Measurements from ENCODE around the gene GPR108. TPM values are rescaled to one million over a fixed set of nuclear protein-coding genes. Genes with fewer than 3 reads are reported as not detected.

Gene GPR108
- total and polyA plus RNA-seq, 2 of the 13 experiments (the other 11 are each of a cell fraction or from before 2014, with no cell fraction given): 36.4 to 63.0 TPM

DNA sequence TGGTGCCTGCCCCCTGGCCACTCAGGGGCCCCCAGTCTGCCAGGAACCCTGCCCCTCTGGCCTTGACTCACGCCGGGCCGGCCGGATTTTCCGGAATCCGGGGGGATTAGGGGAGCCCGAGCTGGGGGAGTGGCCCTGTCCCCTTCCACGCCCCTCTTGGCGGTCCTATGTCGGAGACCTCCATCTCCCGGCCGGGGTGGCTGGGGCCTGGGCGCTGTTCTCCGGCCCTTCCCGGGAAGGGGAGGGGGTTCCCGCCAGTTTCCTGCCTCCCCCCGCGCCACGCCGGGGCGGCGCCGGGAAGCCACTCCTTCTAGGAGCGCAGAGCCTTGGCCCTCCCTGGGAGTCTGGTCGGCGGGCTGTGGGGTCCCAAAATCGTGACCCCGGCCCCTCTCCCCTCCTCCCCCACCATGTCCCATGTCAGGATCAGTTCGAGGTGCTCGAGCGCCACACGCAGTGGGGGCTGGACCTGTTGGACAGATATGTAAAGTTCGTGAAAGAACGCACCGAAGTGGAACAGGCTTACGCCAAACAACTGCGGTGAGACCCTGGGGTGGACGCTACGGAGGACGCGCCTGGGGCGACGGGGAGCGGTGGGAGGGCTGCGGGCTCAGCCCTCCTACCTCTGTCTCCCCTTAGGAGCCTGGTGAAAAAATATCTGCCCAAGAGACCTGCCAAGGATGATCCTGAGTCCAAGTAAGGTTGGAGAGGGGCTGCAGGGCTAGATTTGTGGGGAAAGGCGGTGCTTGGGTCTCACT, 3.4 kb upstream of the GPR108 start (continued):
- TF ChIP-seq SRSF1 (optimal IDR thresholded peaks at IDR 0.05; ENCODE audit: low read depth, low read length) (peak; percentile 63), ZNF260 (CRISPR knock-in tag; IDR thresholded peaks at IDR 0.05; ENCODE audit: borderline replicate concordance, low read depth) (no peak), SAP130 (CRISPR knock-in tag; IDR thresholded peaks at IDR 0.05; ENCODE audit: low read depth) (peak; percentile 56), JDP2 (CRISPR knock-in tag; IDR thresholded peaks at IDR 0.05; ENCODE audit: borderline replicate concordance) (no peak), NCOA2 (CRISPR knock-in tag; IDR thresholded peaks at IDR 0.05) (peak; percentile 62), FOXK1 (CRISPR knock-in tag; IDR thresholded peaks at IDR 0.05; ENCODE audit: borderline replicate concordance, low read depth) (no peak), SRSF4 (IDR thresholded peaks at IDR 0.05; ENCODE audit: low read depth, low read length, poor library complexity, severe bottlenecking) (no peak), MLLT10 (CRISPR knock-in tag; IDR thresholded peaks at IDR 0.05) (no peak), KLF16 (CRISPR knock-in tag; IDR thresholded peaks at IDR 0.05) (peak in 1 of 2 experiments; percentile 61; a peak in 1 of 4 replicates), SIX1 (CRISPR knock-in tag; IDR thresholded peaks at IDR 0.05; ENCODE audit: borderline replicate concordance) (no peak), SUZ12 (IDR thresholded peaks at IDR 0.05; ENCODE audit: low read depth, low read length) (no peak), IKZF1 (IDR thresholded peaks at IDR 0.05) (no peak), TEAD2 (CRISPR knock-in tag; IDR thresholded peaks at IDR 0.05) (no peak), SSRP1 (CRISPR knock-in tag; IDR thresholded peaks at IDR 0.05) (no peak), ZMYM3 (CRISPR knock-in tag; IDR thresholded peaks at IDR 0.05) (0 out of 2 replicates have a peak, but pooled peaks have one; percentile 26), POLR2A (IDR thresholded peaks at IDR 0.05; ENCODE audit: insufficient read depth in 1 of 2, low read depth in 2 of 2, low read length in 2 of 2) (no peak), PHF21A (CRISPR knock-in tag; IDR thresholded peaks at IDR 0.05) (0 out of 2 replicates have a peak, but pooled peaks have one; percentile 56), TEAD3 (CRISPR knock-in tag; optimal IDR thresholded peaks at IDR 0.05; ENCODE audit: borderline replicate concordance) (peak; percentile 30), RAD21 (CRISPR knock-in tag; IDR thresholded peaks at IDR 0.05) (no peak), KDM2A (CRISPR knock-in tag; IDR thresholded peaks at IDR 0.05; ENCODE audit: borderline replicate concordance, low read depth) (peak; percentile 39; the same call in 1 of the 2 replicates), KMT2A (CRISPR knock-in tag; IDR thresholded peaks at IDR 0.05) (peak; percentile 48; the same call in 1 of the 2 replicates)
- TF ChIP-seq, protein P1, sequence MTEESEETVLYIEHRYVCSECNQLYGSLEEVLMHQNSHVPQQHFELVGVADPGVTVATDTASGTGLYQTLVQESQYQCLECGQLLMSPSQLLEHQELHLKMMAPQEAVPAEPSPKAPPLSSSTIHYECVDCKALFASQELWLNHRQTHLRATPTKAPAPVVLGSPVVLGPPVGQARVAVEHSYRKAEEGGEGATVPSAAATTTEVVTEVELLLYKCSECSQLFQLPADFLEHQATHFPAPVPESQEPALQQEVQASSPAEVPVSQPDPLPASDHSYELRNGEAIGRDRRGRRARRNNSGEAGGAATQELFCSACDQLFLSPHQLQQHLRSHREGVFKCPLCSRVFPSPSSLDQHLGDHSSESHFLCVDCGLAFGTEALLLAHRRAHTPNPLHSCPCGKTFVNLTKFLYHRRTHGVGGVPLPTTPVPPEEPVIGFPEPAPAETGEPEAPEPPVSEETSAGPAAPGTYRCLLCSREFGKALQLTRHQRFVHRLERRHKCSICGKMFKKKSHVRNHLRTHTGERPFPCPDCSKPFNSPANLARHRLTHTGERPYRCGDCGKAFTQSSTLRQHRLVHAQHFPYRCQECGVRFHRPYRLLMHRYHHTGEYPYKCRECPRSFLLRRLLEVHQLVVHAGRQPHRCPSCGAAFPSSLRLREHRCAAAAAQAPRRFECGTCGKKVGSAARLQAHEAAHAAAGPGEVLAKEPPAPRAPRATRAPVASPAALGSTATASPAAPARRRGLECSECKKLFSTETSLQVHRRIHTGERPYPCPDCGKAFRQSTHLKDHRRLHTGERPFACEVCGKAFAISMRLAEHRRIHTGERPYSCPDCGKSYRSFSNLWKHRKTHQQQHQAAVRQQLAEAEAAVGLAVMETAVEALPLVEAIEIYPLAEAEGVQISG (CRISPR knock-in tag; IDR thresholded peaks at IDR 0.05): peak; percentile 38; the same call in 1 of the 2 replicates
- TF ChIP-seq, protein P2, sequence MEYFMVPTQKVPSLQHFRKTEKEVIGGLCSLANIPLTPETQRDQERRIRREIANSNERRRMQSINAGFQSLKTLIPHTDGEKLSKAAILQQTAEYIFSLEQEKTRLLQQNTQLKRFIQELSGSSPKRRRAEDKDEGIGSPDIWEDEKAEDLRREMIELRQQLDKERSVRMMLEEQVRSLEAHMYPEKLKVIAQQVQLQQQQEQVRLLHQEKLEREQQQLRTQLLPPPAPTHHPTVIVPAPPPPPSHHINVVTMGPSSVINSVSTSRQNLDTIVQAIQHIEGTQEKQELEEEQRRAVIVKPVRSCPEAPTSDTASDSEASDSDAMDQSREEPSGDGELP (IDR thresholded peaks at IDR 0.05; ENCODE audit: borderline replicate concordance, low read depth): no peak
- TF ChIP-seq, protein P3, sequence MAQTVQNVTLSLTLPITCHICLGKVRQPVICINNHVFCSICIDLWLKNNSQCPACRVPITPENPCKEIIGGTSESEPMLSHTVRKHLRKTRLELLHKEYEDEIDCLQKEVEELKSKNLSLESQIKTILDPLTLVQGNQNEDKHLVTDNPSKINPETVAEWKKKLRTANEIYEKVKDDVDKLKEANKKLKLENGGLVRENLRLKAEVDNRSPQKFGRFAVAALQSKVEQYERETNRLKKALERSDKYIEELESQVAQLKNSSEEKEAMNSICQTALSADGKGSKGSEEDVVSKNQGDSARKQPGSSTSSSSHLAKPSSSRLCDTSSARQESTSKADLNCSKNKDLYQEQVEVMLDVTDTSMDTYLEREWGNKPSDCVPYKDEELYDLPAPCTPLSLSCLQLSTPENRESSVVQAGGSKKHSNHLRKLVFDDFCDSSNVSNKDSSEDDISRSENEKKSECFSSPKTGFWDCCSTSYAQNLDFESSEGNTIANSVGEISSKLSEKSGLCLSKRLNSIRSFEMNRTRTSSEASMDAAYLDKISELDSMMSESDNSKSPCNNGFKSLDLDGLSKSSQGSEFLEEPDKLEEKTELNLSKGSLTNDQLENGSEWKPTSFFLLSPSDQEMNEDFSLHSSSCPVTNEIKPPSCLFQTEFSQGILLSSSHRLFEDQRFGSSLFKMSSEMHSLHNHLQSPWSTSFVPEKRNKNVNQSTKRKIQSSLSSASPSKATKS (CRISPR knock-in tag; IDR thresholded peaks at IDR 0.05): no peak
- TF ChIP-seq, protein P4, sequence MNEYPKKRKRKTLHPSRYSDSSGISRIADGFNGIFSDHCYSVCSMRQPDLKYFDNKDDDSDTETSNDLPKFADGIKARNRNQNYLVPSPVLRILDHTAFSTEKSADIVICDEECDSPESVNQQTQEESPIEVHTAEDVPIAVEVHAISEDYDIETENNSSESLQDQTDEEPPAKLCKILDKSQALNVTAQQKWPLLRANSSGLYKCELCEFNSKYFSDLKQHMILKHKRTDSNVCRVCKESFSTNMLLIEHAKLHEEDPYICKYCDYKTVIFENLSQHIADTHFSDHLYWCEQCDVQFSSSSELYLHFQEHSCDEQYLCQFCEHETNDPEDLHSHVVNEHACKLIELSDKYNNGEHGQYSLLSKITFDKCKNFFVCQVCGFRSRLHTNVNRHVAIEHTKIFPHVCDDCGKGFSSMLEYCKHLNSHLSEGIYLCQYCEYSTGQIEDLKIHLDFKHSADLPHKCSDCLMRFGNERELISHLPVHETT (CRISPR knock-in tag; conservative IDR thresholded peaks at IDR 0.05): 0 out of 2 replicates have a peak, but pooled peaks have one; percentile 32
